Neuronal stem cell (in vitro differentiated cells): Measurements from ENCODE around the gene ARAP1.

Source experiments
- DNase-seq: peaks from one replicate; pipeline ENCODE4 v3.0.0-alpha.2; 2013; ENCODE audit warnings: low spot score
- H2AFZ ChIP-seq: one replicate; pipeline ENCODE4 v1.6.1; 2013; ENCODE audit warnings: mild to moderate bottlenecking, low read length, inconsistent platforms
- H2AK5ac ChIP-seq: 2 replicates; pipeline ENCODE4 v1.6.1; 2013; ENCODE audit warnings: low read depth, mild to moderate bottlenecking, inconsistent platforms, low read length, moderate library complexity, mixed read lengths
- H2BK120ac ChIP-seq: 2 replicates; pipeline ENCODE4 v1.6.1; 2013; ENCODE audit warnings: low read depth, mild to moderate bottlenecking, inconsistent platforms, low read length, moderate library complexity, mixed read lengths
- H2BK12ac ChIP-seq: one replicate; pipeline ENCODE4 v1.6.1; 2013; ENCODE audit warnings: low read length, inconsistent platforms
- H2BK15ac ChIP-seq: 2 replicates; pipeline ENCODE4 v1.6.1; 2013; ENCODE audit warnings: mild to moderate bottlenecking, low read length, inconsistent platforms, mixed read lengths
- H2BK5ac ChIP-seq: one replicate; pipeline ENCODE4 v1.6.1; 2013; ENCODE audit warnings: inconsistent platforms, mild to moderate bottlenecking, low read length, moderate library complexity
- H3K14ac ChIP-seq: one replicate; pipeline ENCODE4 v1.6.1; 2013; ENCODE audit warnings: low read length, inconsistent platforms
- H3K18ac ChIP-seq: 2 replicates; pipeline ENCODE4 v1.6.1; 2013; ENCODE audit warnings: low read length, inconsistent platforms
- H3K23ac ChIP-seq: 2 replicates; pipeline ENCODE4 v1.6.1; 2013; ENCODE audit warnings: low read depth, mild to moderate bottlenecking, mixed read lengths, low read length, inconsistent platforms; ENCODE audit not compliant: poor library complexity
- H3K27ac ChIP-seq: replicated peaks from 3 replicates; pipeline ENCODE4 v1.5.1; 2013; ENCODE audit warnings: low read length, inconsistent platforms
- H3K27me3 ChIP-seq, 3 experiments: 2 replicates each; pipeline ENCODE4 v1.6.1; 2013; ENCODE audit warnings: low read length in 3 of 3, mild to moderate bottlenecking in 2 of 3, inconsistent platforms in 1 of 3, low read depth in 1 of 3, mixed read lengths in 1 of 3, moderate library complexity in 1 of 3; ENCODE audit not compliant: control insufficient read depth in 3 of 3, insufficient read depth in 3 of 3
- H3K36me3 ChIP-seq, 2 donors: replicated peaks in 1 of 2; 2 replicates each; pipeline ENCODE4 v1.6.1; 2013; ENCODE audit warnings: low read length in 2 of 2; ENCODE audit not compliant: control insufficient read depth in 2 of 2, insufficient read depth in 2 of 2
- H3K4ac ChIP-seq: 2 replicates; pipeline ENCODE4 v1.6.1; 2013; ENCODE audit warnings: inconsistent platforms, mild to moderate bottlenecking, low read length, moderate library complexity
- H3K4me1 ChIP-seq, 2 donors: 1 replicate in 1 of 2; 2 replicates in 1 of 2; pipeline ENCODE4 v1.6.1; 2013; ENCODE audit warnings: low read length in 2 of 2, low read depth in 1 of 2; ENCODE audit not compliant: control insufficient read depth in 2 of 2, insufficient read depth in 1 of 2
- H3K4me2 ChIP-seq: one replicate; pipeline ENCODE4 v1.6.1; 2013; ENCODE audit warnings: mild to moderate bottlenecking, low read length, inconsistent platforms; ENCODE audit not compliant: insufficient read depth, poor library complexity, severe bottlenecking
- H3K4me3 ChIP-seq, 2 donors: 2 replicates each; pipeline ENCODE4 v1.5.1; 2013; ENCODE audit warnings: low read length in 2 of 2, mild to moderate bottlenecking in 2 of 2, inconsistent platforms in 1 of 2, moderate library complexity in 1 of 2
- H3K79me1 ChIP-seq: one replicate; pipeline ENCODE4 v1.6.1; 2013; ENCODE audit warnings: low read depth, mild to moderate bottlenecking, inconsistent platforms, low read length, moderate library complexity
- H3K9ac ChIP-seq: one replicate; pipeline ENCODE4 v1.6.1; 2013; ENCODE audit warnings: mild to moderate bottlenecking, low read depth, low read length, inconsistent platforms; ENCODE audit not compliant: poor library complexity
- H3K9me3 ChIP-seq, 2 donors: replicated peaks in 1 of 2; 2 replicates each; pipeline versions ENCODE3 to v1.6.1; 2013; ENCODE audit warnings: low read length in 2 of 2, mild to moderate bottlenecking in 2 of 2, inconsistent platforms in 1 of 2, low read depth in 1 of 2, mixed read lengths in 1 of 2, moderate library complexity in 1 of 2; ENCODE audit not compliant: control insufficient read depth in 2 of 2, insufficient read depth in 1 of 2
- H4K8ac ChIP-seq: one replicate; pipeline ENCODE4 v1.6.1; 2013; ENCODE audit warnings: low read depth, mild to moderate bottlenecking, inconsistent platforms, low read length, moderate library complexity
- H4K91ac ChIP-seq: one replicate; pipeline ENCODE4 v1.6.1; 2013; ENCODE audit warnings: low read length, low read depth, mild to moderate bottlenecking, inconsistent platforms; ENCODE audit not compliant: poor library complexity
- WGBS, 2 donors: extraction: QIAGEN DNeasy Blood & Tissue Kit; methylation state at CpG; one replicate each; pipeline ENCODE4 v1.1.7; 2013; ENCODE audit warnings: missing lambda C conversion rate in 2 of 2, mixed read lengths in 1 of 2; ENCODE audit not compliant: insufficient read length in 2 of 2, insufficient replicate concordance in 1 of 2; ENCODE audit errors: extremely low coverage in 2 of 2; 5-methylcytosine and 5-hydroxymethylcytosine counted together

The ARAP1 gene

GRCh38 chr11:72687326-72687725 lies 64.9 kb downstream of the ARAP1 start:
- Histone ChIP-seq H4K91ac (no peak overlapping the region), H3K36me3 (peaks cover 4 to 15% of the 10 kb centered on the region in 2 donors), H2BK5ac (no peak overlapping the region), H3K27me3 (no peaks in the 10 kb centered on the region), H3K4me3 (no peak overlapping the region), H2AFZ (no peak overlapping the region), H3K4ac (no peak overlapping the region), H3K79me1 (no peaks in the 10 kb centered on the region), H3K9me3 (no peaks in the 10 kb centered on the region), H3K4me2 (no peak overlapping the region), H2BK12ac (no peak overlapping the region), H3K9ac (peak overlapping the region; percentile 64), H3K23ac (peak overlapping the region; percentile 8), H3K27ac (no peak overlapping the region), H3K4me1 (peaks cover 0 to 4% of the 10 kb centered on the region in 2 donors), H3K14ac (no peak overlapping the region), H4K8ac (no peak overlapping the region), H2BK15ac (no peak overlapping the region), H3K18ac (no peak overlapping the region), H2AK5ac (no peak overlapping the region), H2BK120ac (no peak overlapping the region)
- no peak for DNase-seq
- no CpG with 5 or more reads among the region's 7 CpGs for WGBS, 2 donors

GRCh38 chr11:72686639-72687220 lies 65.5 kb downstream of the ARAP1 start:
- Histone ChIP-seq H3K14ac (no peak overlapping the region), H2AFZ (no peak overlapping the region), H3K79me1 (no peaks in the 10 kb centered on the region), H3K27me3 (no peaks in the 10 kb centered on the region), H3K9me3 (no peaks in the 10 kb centered on the region), H2AK5ac (no peak overlapping the region), H4K91ac (no peak overlapping the region), H2BK120ac (no peak overlapping the region), H4K8ac (no peak overlapping the region), H2BK5ac (no peak overlapping the region), H3K18ac (no peak overlapping the region), H2BK15ac (no peak overlapping the region), H2BK12ac (no peak overlapping the region), H3K27ac (no peak overlapping the region), H3K9ac (no peak overlapping the region), H3K4me1 (peaks cover 0 to 4% of the 10 kb centered on the region in 2 donors), H3K4me3 (no peak overlapping the region), H3K4ac (no peak overlapping the region), H3K23ac (no peak overlapping the region), H3K36me3 (peaks cover 4 to 10% of the 10 kb centered on the region in 2 donors), H3K4me2 (no peak overlapping the region)
- WGBS, 2 donors: no CpG with 5 or more reads among the region's 8 CpGs
- DNase-seq: no peak

- no peaks in the 10 kb centered on the region for H3K79me1 ChIP-seq
- no peak overlapping the region for H2AFZ ChIP-seq
- no peaks in the 10 kb centered on the region for H3K9me3 ChIP-seq
- H3K14ac ChIP-seq: no peak overlapping the region
- H3K23ac ChIP-seq: no peak overlapping the region
- H3K18ac ChIP-seq: no peak overlapping the region
- H3K27ac ChIP-seq: no peak overlapping the region
- no peak overlapping the region for H2BK12ac ChIP-seq
- no peak overlapping the region for H3K4ac ChIP-seq
- no CpG with 5 or more reads among the region's 24 CpGs for WGBS, 2 donors
- H3K9ac ChIP-seq: no peak overlapping the region
- peaks cover 6 to 14% of the 10 kb centered on the region in 2 donors for H3K4me1 ChIP-seq
- peaks cover 1 to 4% of the 10 kb centered on the region in 2 donors for H3K36me3 ChIP-seq
- H2AK5ac ChIP-seq: no peak overlapping the region
- no peak overlapping the region for H3K4me3 ChIP-seq
- H3K4me2 ChIP-seq: no peak overlapping the region
- H3K27me3 ChIP-seq: no peaks in the 10 kb centered on the region
- no peak overlapping the region for H4K8ac ChIP-seq
- H4K91ac ChIP-seq: no peak overlapping the region
- H2BK15ac ChIP-seq: no peak overlapping the region
- no peak overlapping the region for H2BK120ac ChIP-seq
- no peak for DNase-seq
- no peak overlapping the region for H2BK5ac ChIP-seq
Observed at GRCh38 chr11:72685560-72686480, 66.4 kb downstream of the ARAP1 start.

- DNase-seq: no peak
- H2BK15ac ChIP-seq: no peak overlapping the region
- no peak overlapping the region for H4K8ac ChIP-seq
- peak overlapping the region; percentile 13 for H2BK5ac ChIP-seq
- peaks cover 0 to 3% of the 10 kb centered on the region in 2 donors for H3K36me3 ChIP-seq
- H2BK12ac ChIP-seq: no peak overlapping the region
- H2BK120ac ChIP-seq: no peak overlapping the region
- no peak overlapping the region for H3K4me2 ChIP-seq
- no peaks in the 10 kb centered on the region for H3K9me3 ChIP-seq
- H3K27ac ChIP-seq: no peak overlapping the region
- H3K18ac ChIP-seq: peak overlapping the region; percentile 8
- no peak overlapping the region for H3K4me3 ChIP-seq
- H3K27me3 ChIP-seq: peaks cover 0 to 8% (median 2%) of the 10 kb centered on the region in 3 experiments
- H3K4me1 ChIP-seq: peaks cover 6 to 16% of the 10 kb centered on the region in 2 donors
- no CpG with 5 or more reads among the region's 9 CpGs for WGBS, 2 donors
- no peak overlapping the region for H2AFZ ChIP-seq
- H3K4ac ChIP-seq: no peak overlapping the region
- peak overlapping the region; percentile 50 for H3K9ac ChIP-seq
- no peak overlapping the region for H3K14ac ChIP-seq
- no peak overlapping the region for H3K23ac ChIP-seq
- no peak overlapping the region for H4K91ac ChIP-seq
- H2AK5ac ChIP-seq: peak overlapping the region; percentile 41
- no peaks in the 10 kb centered on the region for H3K79me1 ChIP-seq
Observed at GRCh38 chr11:72684236-72684912, 67.8 kb downstream of the ARAP1 start.
